ENCODE measurements around the gene ADGRE1.

Gene ADGRE1

DNA sequence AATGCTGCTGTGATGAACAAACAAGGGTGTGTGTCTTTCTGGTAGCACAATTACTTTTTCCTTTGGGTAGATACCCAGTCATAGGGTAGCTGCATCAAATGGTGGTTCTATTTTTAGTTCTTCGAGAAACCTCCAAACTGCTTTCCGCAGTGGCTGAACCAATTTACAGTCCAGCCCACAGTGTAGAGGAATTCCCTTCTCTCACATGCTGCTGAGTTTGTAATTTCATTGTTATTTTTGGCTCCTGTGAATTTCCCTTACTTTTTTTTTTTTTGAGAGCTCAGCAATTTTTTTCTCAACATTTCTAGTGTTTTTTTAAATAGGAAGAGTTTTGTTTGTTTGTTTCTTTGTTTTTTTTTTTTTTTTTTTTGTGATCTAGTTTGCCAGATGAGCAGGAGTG, 37.5 kb upstream of the ADGRE1 start:
- no peaks in the 10 kb centered on the region for H3K27me3 ChIP-seq
- no peaks in the 10 kb centered on the region for H3K4me1 ChIP-seq
- no peak for DNase-seq
- H3K36me3 ChIP-seq = no peaks in the 10 kb centered on the region
- no peaks in the 10 kb centered on the region for H3K9me3 ChIP-seq
- no peak overlapping the region for H3K4me3 ChIP-seq (ENCODE audit: low read depth, low read length)
- TF ChIP-seq, protein P1, sequence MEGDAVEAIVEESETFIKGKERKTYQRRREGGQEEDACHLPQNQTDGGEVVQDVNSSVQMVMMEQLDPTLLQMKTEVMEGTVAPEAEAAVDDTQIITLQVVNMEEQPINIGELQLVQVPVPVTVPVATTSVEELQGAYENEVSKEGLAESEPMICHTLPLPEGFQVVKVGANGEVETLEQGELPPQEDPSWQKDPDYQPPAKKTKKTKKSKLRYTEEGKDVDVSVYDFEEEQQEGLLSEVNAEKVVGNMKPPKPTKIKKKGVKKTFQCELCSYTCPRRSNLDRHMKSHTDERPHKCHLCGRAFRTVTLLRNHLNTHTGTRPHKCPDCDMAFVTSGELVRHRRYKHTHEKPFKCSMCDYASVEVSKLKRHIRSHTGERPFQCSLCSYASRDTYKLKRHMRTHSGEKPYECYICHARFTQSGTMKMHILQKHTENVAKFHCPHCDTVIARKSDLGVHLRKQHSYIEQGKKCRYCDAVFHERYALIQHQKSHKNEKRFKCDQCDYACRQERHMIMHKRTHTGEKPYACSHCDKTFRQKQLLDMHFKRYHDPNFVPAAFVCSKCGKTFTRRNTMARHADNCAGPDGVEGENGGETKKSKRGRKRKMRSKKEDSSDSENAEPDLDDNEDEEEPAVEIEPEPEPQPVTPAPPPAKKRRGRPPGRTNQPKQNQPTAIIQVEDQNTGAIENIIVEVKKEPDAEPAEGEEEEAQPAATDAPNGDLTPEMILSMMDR (IDR thresholded peaks at IDR 0.05; ENCODE audit: low read depth, low read length) = no peak

DNA sequence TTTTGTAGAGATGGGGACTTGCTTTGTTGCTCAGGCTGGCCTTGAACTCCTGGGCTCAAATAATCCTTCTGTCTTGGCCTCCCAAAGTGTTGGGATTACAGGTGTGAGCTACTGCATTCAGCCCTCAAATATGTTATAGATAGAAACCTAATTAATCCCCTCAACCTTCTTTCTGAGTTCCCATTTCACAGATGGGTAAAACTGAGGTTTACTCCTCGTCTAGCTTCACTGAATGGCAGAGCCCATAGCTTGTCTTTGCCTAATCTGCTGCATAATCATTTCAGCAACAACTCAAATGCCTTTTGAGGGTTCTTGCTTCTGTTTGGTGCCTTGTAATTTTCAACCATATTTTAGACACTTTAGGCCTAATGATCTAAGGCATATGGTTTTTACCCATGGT, 36.0 kb upstream of the ADGRE1 start:
- H3K36me3 ChIP-seq = no peaks in the 10 kb centered on the region
- no peak overlapping the region for H3K4me3 ChIP-seq (ENCODE audit: low read depth, low read length)
- TF ChIP-seq, protein P1 (IDR thresholded peaks at IDR 0.05; ENCODE audit: low read depth, low read length) = no peak
- DNase-seq = no peak
- H3K9me3 ChIP-seq = no peaks in the 10 kb centered on the region
- no peaks in the 10 kb centered on the region for H3K4me1 ChIP-seq
- H3K27me3 ChIP-seq = no peaks in the 10 kb centered on the region

DNA sequence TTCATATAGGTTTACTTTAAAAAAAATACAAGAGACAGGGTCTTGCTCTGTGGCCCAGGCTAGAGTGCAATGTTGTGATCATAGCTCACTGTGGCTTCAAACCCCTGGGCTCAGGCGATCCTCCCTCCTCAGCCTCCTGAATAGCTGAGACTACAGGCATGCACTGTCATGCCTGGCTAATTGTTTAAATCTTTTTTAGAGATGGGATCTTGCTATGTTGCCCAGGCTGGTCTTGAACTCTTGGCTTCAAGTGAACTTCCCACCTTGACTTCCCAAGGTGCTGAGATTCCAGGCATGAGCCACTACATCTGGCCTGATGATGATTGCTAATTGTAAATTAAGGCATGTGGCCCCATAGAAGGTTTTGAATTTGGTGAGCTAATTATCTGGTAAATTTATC, 35.4 kb upstream of the ADGRE1 start:
- no peaks in the 10 kb centered on the region for H3K36me3 ChIP-seq
- TF ChIP-seq, protein P1 (IDR thresholded peaks at IDR 0.05; ENCODE audit: low read depth, low read length) = no peak
- no peak for DNase-seq

DNA sequence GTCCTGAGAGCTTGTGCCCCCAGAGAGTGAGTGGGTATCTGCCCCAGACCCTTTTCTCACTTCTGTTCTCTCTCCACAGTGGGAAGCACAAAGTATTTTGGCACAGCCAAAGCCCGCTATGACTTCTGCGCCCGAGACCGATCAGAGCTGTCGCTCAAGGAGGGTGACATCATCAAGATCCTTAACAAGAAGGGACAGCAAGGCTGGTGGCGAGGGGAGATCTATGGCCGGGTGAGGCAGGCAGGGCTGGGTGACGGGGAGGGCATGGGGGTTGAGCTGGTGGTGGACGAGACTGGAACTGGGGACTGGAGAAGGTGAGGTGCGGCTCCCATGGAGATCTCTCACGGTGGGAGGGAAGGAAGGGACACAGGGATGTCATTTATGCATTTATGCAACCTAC, 33.5 kb upstream of the ADGRE1 start:
- Histone ChIP-seq H3K36me3 (no peaks in the 10 kb centered on the region), H3K4me1 (no peaks in the 10 kb centered on the region), H3K27me3 (no peaks in the 10 kb centered on the region), H3K9me3 (no peaks in the 10 kb centered on the region), H3K4me3 (ENCODE audit: low read depth, low read length) (no peak overlapping the region)
- DNase-seq = no peak
- TF ChIP-seq, protein P1 (IDR thresholded peaks at IDR 0.05; ENCODE audit: low read depth, low read length) = no peak

More for the DNA sequence above, 35.4 kb upstream of the ADGRE1 start:
- Histone ChIP-seq H3K9me3 (no peaks in the 10 kb centered on the region), H3K4me1 (no peaks in the 10 kb centered on the region), H3K27me3 (no peaks in the 10 kb centered on the region), H3K4me3 (ENCODE audit: low read depth, low read length) (no peak overlapping the region)

DNA sequence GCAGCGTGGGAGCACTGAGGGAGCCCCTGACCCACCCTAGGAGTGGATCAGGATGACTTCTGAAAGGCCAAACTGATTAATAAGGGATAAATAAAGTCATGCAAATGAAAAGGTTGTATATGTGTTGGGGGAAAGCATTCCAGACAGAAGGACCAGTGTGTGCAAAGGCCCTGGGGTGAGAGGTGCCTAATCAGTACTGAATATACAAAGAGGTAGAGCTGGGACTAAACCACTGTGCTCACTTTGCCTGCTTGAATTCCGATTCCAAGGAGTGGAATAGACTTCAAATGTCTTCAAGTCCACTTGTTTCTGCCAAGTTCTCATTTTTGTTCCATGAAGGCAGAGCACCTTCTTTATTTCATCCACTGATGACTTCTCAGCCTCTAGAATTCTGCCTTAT, 32.6 kb upstream of the ADGRE1 start:
- H3K27me3 ChIP-seq = no peaks in the 10 kb centered on the region
- H3K36me3 ChIP-seq = no peaks in the 10 kb centered on the region
- H3K4me1 ChIP-seq = no peaks in the 10 kb centered on the region
- no peak for DNase-seq
- H3K9me3 ChIP-seq = no peaks in the 10 kb centered on the region
- H3K4me3 ChIP-seq (ENCODE audit: low read depth, low read length) = no peak overlapping the region
- TF ChIP-seq, protein P1 (IDR thresholded peaks at IDR 0.05; ENCODE audit: low read depth, low read length) = no peak

DNA sequence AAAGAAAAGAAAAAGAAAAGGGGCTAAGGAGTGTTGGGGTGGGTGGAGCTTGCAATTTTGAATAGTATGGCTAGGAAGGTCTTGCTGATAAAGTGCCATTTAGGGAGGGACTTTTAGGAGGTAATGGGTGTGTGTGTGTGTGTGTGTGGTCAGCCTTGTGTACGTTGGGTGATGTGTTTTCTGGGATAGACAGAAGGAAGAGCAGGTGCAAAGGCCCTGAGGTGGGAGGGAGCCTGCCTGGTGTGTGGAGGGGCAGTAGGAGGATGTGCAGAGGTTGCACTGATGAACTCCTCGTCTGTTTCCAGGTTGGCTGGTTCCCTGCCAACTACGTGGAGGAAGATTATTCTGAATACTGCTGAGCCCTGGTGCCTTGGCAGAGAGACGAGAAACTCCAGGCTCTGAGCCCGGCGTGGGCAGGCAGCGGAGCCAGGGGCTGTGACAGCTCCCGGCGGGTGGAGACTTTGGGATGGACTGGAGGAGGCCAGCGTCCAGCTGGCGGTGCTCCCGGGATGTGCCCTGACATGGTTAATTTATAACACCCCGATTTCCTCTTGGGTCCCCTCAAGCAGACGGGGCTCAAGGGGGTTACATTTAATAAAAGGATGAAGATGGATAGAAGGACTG, 30.5 kb upstream of the ADGRE1 start:
- Histone ChIP-seq H3K4me3 (ENCODE audit: low read depth, low read length) (no peak overlapping the region), H3K9me3 (no peaks in the 10 kb centered on the region), H3K36me3 (no peaks in the 10 kb centered on the region), H3K4me1 (no peaks in the 10 kb centered on the region), H3K27me3 (no peaks in the 10 kb centered on the region)
- TF ChIP-seq, protein P1 (IDR thresholded peaks at IDR 0.05; ENCODE audit: low read depth, low read length) = no peak
- DNase-seq = no peak
